GM06990 (cell line): Measurements from ENCODE around the gene KCNJ18.
"Not testable (repeated sequence)": the region's sequence is repeated elsewhere in the genome, so short reads cannot be mapped to it uniquely, and the experiment has no call there.

Source experiments
- DNase-seq: peaks from one replicate; pipeline ENCODE4 v3.0.0-alpha.2; 2011; ENCODE audit not compliant: insufficient read length; ENCODE audit errors: extremely low read depth
- H3K27me3 ChIP-seq: replicated peaks from 2 replicates; pipeline ENCODE4 v1.6.0; 2011; ENCODE audit warnings: low read length; ENCODE audit not compliant: control insufficient read depth, insufficient read depth
- H3K36me3 ChIP-seq: 2 replicates; pipeline ENCODE4 v1.5.1; 2011; ENCODE audit warnings: low read length; ENCODE audit not compliant: control insufficient read depth, insufficient read depth
- H3K4me3 ChIP-seq: replicated peaks from 2 replicates; pipeline ENCODE4 v1.5.1; 2011; ENCODE audit warnings: low read depth, mild to moderate bottlenecking, control low read depth, low read length

Gene KCNJ18

DNA sequence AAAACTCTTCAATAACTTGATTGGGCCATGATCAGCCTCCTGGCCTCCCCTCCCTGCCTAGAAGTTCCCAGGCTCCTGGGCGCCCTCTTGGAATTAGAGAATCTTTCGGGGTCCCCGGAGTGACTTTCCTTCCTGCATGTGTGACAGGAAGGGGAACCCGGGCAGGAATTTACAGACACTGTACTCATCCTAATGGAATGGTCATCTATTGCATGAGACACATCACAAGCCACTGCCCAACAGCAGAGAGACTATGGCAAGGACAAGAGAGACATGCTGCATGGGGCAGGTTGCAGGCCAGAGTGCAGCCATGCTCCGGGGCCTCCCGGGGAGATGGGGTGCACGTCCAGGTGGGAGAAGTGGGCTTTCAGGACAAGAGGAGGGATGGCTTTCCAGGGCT is 29.9 kb downstream of the KCNJ18 start:
- not testable (repeated sequence) for H3K27me3 ChIP-seq, DNase-seq, H3K4me3 ChIP-seq, H3K36me3 ChIP-seq

DNA sequence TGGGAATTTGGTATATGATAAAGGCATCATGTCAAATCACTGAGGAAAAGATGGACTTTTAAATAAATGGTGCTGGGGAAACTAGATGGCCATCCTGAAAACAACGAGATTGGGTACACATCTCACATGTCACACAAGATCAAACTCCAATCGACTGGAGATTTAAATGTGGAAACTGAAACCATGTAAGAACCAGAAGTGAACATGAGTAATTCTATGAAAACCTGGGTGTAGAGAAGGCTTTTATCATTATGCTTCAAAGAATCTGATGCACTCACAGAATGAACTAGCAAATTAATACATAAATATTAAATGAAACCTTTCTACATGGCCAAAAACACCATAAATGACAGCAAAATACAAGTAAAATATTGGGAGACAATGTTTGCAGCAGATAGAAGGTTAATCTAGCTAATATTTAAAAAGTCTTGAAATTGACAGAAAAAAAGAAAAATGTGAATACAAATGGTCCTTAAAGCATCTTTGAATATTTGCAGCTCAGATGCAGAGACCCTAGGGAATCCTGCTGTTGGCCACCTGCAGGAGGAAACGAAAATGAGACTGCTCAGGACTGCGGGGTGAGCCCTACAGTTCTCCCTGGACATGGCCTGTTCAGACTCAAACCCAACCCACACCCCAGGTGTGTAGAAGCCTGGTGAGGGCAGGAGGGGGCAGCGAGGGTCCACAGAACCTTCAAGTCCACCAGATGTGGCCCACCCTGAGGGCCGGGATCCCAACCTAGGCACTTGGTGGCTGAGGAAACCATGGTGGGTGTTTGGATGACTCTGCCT is 32.1 kb downstream of the KCNJ18 start:
- H3K36me3 ChIP-seq, DNase-seq, H3K4me3 ChIP-seq, H3K27me3 ChIP-seq: not testable (repeated sequence)

DNA sequence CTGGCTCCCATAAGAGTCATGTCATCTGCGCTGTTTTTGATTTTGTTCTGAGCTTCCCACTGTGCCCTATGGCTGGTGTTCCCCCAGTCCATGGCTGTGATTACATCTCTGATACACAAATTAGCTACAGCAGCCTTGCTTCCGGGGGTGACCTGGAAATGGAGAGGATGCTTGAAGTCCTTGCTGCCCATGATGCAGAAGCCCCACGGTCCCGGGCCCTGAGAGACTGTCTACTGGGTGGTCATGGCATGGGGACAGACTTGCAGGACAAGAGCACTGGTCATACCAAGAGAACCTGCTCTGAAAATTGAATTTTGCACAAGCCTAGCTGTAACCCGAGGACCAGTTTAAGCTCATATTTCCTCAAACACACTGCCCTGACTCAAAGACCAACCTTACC is 38.8 kb downstream of the KCNJ18 start:
- not testable (repeated sequence) for H3K4me3 ChIP-seq, DNase-seq, H3K36me3 ChIP-seq, H3K27me3 ChIP-seq

- H3K36me3 ChIP-seq, H3K27me3 ChIP-seq, H3K4me3 ChIP-seq, DNase-seq: not testable (repeated sequence)
These were observed 41.6 kb downstream of the KCNJ18 start for GRCh38 chr17:21733931-21734330.

DNA sequence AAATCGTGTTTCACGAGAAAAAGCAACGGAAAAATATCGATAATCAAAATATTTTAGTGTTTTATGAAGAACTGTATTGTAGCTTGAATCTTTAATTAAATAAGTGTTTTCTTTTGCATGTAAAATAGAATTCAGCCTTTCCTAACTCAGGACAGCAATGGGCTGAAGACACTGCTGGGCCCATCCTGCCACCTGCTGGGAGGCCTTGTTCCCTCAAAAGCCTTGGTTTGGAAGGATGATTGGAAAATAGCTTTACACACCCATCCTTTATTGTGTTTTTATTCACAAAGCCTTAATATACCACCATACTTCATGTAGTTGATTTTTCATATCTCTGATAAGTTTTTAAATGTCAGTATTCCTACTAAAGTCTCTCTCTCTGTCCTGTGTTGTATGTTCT is 43.5 kb downstream of the KCNJ18 start:
- not testable (repeated sequence) for DNase-seq, H3K36me3 ChIP-seq, H3K4me3 ChIP-seq, H3K27me3 ChIP-seq

- H3K36me3 ChIP-seq, H3K27me3 ChIP-seq, H3K4me3 ChIP-seq, DNase-seq: not testable (repeated sequence)
These were observed 44.8 kb downstream of the KCNJ18 start for GRCh38 chr17:21737015-21737580.

DNA sequence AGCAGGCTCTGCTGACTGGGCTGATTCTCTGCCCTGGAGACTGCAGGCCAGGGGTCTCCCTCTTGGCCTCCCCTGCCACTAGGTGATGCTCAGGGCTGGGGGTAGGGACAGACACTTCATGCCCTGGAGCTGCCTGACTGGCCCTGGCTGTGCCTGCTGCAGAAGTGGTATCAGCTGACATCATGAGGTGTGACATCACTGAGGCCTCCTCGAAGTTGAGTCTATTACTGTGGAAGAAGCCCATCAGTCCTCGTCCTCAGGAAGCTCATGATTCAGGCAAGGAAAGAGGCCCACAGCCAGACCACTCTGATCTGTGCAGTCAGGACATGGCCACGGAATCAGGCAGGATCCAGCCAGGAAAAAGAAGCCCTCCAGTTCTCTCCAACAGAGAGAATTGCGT is 45.9 kb downstream of the KCNJ18 start:
- not testable (repeated sequence) for H3K4me3 ChIP-seq, DNase-seq, H3K36me3 ChIP-seq, H3K27me3 ChIP-seq

- not testable (repeated sequence) for H3K27me3 ChIP-seq, H3K4me3 ChIP-seq, DNase-seq, H3K36me3 ChIP-seq
These were observed 46.7 kb downstream of the KCNJ18 start for GRCh38 chr17:21738877-21739474.

GRCh38 chr17:21739485-21739884 is 47.2 kb downstream of the KCNJ18 start:
- not testable (repeated sequence) for H3K27me3 ChIP-seq, DNase-seq, H3K36me3 ChIP-seq, H3K4me3 ChIP-seq

GRCh38 chr17:21740836-21741235 is 48.5 kb downstream of the KCNJ18 start:
- not testable (repeated sequence) for DNase-seq, H3K4me3 ChIP-seq, H3K27me3 ChIP-seq, H3K36me3 ChIP-seq

DNA sequence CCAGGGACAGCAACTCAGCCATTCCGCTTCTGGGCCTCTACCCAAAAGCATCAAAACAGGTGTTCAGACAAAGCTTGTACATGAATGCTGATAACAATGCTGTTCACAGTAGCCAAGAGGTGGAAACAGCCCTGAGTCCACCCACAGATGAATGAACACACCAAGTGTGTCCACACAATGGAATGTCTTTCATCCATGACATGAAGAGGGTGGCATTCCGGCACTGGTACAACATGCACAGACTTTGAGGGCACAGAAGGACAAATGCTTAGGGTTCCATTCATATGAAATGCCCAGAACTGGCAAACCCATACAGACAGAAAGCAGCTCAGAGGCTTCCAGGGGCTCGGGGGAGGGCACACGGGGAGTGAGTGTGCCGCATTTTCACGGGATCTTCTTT is 49.2 kb downstream of the KCNJ18 start:
- not testable (repeated sequence) for H3K27me3 ChIP-seq, DNase-seq, H3K36me3 ChIP-seq, H3K4me3 ChIP-seq
